Lower leg skin (tissue), 3 donors: ENCODE results near the gene SLC43A2.

Experiments used
- POLR2A ChIP-seq, 2 donors: fragments of 450-650 bp; IDR thresholded peaks; one replicate each; pipeline ENCODE4 v1.6.1; 2016 to 2017; ENCODE audit warnings: antibody characterized with exemption in 2 of 2, mild to moderate bottlenecking in 1 of 2, moderate library complexity in 1 of 2
- TF ChIP-seq, protein P1 (sequence below), 3 donors: fragments of 450-650 bp; IDR thresholded peaks; one replicate each; pipeline ENCODE4 v1.5.1; 2016; ENCODE audit warnings: antibody characterized with exemption in 3 of 3, mild to moderate bottlenecking in 3 of 3, moderate library complexity in 2 of 3

DNA sequence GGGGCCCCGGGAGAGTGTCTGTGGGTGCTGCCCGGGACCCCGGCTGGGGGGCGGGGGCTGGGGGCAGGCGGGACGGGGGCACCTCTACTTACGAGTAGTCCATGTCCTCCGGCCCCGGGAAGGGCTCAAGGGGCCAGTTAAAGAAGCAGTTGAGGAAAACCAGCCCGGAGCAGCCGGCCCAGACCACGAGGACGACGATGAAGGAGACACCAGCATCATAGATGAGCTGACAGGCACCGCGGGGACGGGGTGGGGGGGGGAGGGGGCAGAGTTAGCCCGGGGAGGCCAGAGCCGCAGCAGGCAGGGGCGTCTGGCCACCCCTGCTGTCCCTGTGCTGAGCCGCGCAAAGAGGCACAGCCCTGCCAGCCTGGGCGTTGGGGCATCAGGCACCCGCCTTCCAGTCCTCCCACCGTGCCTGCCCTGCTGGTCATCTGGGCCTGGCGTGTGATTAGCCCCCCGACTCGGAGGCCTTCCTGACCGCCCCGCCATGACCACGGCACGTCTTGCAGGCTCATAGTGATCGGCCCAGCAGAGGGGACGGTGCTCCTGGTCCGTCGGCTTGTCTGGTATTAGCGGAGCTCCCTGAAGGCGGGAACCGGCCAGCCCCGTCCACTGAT lies 37.1 kb downstream of the SLC43A2 start:
- no peak for TF ChIP-seq POLR2A (IDR thresholded peaks at IDR 0.05)
- TF ChIP-seq, protein P1, sequence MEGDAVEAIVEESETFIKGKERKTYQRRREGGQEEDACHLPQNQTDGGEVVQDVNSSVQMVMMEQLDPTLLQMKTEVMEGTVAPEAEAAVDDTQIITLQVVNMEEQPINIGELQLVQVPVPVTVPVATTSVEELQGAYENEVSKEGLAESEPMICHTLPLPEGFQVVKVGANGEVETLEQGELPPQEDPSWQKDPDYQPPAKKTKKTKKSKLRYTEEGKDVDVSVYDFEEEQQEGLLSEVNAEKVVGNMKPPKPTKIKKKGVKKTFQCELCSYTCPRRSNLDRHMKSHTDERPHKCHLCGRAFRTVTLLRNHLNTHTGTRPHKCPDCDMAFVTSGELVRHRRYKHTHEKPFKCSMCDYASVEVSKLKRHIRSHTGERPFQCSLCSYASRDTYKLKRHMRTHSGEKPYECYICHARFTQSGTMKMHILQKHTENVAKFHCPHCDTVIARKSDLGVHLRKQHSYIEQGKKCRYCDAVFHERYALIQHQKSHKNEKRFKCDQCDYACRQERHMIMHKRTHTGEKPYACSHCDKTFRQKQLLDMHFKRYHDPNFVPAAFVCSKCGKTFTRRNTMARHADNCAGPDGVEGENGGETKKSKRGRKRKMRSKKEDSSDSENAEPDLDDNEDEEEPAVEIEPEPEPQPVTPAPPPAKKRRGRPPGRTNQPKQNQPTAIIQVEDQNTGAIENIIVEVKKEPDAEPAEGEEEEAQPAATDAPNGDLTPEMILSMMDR (IDR thresholded peaks at IDR 0.05) = no peak
